Hematopoietic multipotent progenitor cell (in vitro differentiated cells): ENCODE measurements around the gene CACUL1. TPM values are rescaled to one million over a fixed set of nuclear protein-coding genes. Genes with fewer than 3 reads are reported as not detected.

Experiments used
- DNase-seq, 3 donors: peaks; one replicate each; pipeline ENCODE4 v3.0.0-alpha.2; 2011 to 2015; ENCODE audit warnings: low read depth in 2 of 3, low spot score in 2 of 3
- total RNA-seq: library from RNA; depleted of rRNA; stranded (reverse); fragments of >200 nt; gene quantifications from one replicate; pipeline ENCODE4 v1.2.3, GENCODE V29; 2012

Gene CACUL1
- total RNA-seq, 1 donor = 15.3 TPM

- DNase-seq = no peak
Observed at GRCh38 chr10:118735294-118735693, 19.5 kb downstream of the CACUL1 start.

- peak in 1 of 3 donors; percentile 20 for DNase-seq
Observed at GRCh38 chr10:118734475-118734874, 20.3 kb downstream of the CACUL1 start.

DNA sequence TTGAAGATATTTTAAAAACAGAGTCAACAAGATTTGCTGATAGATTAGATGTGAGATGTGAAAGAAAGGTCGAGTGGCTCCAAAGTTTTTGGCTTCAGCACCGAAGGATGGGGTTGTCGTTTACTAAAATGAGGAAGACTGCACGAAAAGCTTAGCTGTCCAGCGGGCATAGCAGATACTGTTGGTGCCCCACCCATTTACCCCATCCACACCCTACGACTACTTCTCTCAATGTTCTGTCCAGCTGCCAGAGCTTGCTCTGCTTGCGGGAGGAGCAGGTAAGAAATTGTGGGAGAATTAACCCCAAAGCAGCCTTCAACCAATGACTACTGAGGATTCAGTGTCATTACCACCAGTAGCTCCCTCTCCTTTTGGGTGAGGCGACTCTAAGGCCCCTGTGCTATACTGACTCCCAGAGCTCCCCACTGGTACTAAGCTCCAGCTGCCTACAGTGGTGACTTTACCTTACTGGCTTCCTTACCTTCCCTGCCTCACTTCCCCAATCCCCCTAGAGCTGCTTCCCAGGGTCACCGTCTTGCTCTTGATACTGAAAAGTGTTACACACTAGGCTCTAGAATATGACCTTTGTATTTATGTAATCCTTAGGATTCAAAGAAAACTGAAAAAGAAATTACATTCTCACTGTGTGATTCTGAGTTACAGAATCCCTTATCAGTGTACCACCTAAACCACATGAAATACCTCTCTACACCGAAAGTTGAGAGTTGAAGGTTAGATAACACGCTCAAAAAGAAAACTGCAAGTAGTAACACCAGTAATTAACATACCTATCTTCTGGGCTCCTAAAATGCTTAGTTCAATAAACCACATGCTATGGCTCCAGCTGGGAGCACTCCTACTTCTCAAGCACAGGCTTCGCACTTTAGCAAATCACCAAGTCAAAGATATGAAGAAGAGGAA, 22.3 kb downstream of the CACUL1 start:
- DNase-seq = no peak

DNA sequence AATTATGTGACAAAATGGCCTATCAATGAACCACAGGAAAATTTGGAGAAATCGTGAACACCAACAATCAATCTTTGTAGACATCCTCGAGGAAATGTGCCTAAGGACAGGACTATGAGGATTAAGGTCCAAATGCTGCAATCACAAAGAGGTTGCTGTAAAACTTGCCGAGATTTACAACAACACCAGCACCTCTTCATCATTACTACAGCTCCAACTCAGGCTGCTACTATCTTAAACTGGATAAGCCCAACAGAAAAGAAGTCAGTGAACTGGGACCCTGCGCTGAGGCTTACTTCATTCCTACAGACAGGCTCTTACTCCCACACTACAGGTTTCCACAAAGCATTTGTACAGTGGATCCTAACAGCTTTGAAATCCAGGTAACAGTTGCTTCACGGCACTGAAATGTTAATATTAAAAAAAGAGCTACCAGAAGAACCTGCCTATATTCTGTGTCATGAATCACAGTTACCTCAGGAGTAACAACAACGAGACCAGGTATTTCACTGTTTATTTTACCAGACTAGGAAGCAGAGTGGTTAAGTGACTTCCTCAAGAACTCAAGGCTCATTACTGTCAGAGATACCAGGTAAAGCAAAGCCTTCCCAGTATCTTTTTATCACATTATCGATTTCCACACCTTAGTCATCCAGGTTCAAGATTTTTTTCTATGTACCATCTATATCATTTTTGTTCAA, 23.9 kb downstream of the CACUL1 start:
- no peak for DNase-seq

- DNase-seq = peak in 2 of 3 donors; percentile 60 to 75
Observed at GRCh38 chr10:118729641-118730258, 25.0 kb downstream of the CACUL1 start.

GRCh38 chr10:118729200-118729599, 25.6 kb downstream of the CACUL1 start:
- DNase-seq = no peak

- DNase-seq = no peak
Observed at GRCh38 chr10:118725886-118726500, 28.8 kb downstream of the CACUL1 start.

DNA sequence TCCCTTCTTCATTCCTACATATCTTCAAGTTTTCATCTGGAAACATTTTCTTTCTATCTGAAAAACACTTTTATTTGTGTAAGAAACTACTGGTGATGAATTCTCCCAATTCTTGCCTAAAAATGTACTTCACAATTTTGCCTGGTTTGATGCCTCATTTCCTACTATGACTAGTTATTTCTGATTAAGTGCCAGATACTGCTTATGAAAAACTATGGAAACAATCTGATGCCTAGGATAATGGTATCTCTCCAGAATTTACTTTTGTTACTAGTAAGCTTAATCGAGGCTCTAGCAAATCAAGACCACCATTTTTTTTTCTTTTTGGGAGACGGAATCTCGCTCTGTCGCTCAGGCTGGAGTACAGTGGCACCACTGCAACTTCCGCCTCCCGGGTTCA, 31.3 kb downstream of the CACUL1 start:
- DNase-seq = no peak

- DNase-seq = no peak
Observed at GRCh38 chr10:118721539-118721876, 33.3 kb downstream of the CACUL1 start.

GRCh38 chr10:118720685-118721538, 33.9 kb downstream of the CACUL1 start:
- peak; percentile 42 to 72 (median 53) for DNase-seq

DNA sequence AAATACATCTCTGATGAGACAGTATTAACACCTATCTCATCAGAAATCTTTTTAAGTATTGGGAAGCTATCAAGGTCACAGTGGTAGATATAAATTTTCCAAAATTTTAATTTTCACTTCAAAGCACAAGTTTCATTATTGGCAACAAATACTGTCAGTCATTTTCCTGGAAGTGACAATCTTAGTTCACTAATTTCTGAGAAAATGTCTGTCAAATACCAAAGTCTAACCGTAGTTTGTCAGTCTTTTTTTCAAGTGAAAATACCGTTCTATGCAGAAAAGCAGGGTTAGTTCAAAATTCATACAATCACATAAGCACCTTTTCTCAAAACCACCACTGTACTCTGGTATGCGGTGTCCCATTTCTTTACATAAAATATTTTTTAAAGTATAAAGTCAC, 40.4 kb downstream of the CACUL1 start:
- DNase-seq = no peak

DNA sequence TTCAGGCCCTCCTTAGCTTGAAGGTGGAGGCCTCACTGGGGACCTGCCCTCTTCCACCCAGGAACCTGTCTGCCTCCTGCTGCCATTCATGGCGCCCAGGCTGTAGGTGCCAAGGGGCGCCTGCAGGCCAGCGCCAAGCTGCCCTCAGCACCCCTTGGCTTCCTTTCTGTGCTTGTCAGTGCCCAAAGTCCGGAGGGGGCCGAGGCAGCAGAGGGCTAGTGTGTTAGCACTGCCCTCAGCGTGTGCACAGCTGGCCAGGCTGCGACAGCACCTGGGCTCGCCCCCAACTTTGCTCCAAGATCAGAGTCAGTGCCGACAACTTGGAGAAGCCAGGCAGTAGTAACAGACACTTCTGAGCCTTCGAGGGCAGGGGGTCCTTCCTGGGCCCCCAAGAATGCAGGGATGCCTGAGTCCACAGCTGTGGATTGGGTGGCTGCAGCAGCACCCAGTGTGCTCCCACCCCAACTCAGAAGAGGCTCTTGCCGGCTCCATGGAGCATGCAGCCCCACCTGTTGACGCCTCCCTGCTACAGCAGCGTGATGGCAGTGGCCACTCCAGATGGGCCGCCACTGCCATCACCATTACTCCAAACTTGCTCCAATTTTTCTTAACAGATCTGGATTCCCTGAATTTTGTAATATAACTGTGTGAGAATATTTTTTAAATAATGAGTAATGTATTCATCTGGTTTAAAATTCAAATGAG, 41.7 kb downstream of the CACUL1 start:
- DNase-seq = no peak

- DNase-seq = no peak
Observed at GRCh38 chr10:118712080-118712479, 42.7 kb downstream of the CACUL1 start.

DNA sequence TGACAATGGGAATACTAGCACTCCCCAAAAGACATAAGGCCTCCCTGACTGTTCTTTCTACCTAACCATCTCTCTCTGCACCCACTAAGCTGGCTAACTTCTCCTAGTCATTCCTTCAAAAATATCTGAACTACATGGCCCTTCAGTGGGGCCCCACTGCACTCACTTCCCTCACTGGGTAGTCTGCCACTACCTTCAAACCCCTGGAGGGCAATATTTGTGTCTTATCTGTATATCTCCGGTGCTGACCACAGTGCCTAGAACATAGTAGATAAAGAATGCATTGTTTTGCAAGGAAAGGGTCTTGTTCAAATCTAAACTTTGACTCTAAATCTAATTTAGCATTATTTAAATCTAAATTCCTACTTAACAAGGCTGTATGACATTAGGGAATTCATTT, 44.3 kb downstream of the CACUL1 start:
- DNase-seq = no peak

DNA sequence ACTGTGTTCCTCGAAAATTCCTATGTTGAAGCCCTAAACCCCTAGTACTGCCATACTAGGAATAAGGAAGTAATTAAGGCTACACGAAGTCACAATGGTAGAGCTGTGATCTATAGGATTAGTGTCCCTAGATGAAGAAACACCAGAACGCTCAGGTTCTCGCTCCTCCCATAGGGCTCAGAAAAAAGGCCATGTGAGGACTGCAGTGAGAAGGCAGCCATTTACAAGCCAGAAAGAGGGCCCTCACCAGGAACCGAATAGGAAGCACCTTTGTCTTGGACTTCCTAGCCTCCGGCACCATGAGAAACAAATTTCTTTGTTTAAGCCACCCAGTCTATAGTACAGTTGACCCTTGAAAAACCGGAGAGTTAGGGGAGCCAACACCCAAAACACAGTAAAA, 46.2 kb downstream of the CACUL1 start:
- no peak for DNase-seq

GRCh38 chr10:118704711-118705110, 50.1 kb downstream of the CACUL1 start:
- no peak for DNase-seq

DNA sequence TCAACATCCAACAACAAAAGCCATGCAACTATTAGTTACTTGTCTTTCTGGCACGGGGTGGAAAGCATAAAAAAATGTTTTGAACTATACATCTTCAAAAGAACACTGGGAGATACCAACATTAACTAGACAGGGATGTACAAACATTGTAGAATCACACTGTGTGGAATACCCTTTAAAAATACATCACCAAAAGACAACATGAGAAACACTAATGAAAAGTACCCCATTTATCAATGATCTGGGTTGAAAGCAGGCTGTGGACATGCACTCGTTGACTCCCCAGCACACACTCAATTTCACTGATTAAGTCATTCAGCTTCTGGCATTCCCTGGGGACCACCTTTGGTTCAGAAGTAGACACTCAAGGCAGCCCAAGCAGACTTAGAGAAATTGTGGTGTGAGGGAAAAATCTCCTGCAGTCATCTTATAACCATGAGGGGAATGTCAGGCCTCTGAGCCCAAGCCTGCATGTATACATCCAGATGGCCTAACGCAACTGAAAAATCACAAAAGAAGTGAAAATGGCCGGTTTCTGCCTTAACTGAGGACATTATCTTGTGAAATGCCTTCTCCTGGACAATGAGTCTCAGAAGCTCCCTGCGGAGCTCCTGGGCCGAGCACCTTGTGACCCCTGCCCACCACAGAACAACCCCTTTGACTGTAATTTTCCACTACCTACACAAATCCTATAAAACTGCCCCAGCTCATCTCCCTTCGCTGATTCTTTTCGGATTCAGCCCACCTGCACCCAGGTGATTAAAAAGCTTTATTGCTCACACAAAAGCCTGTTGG, 53.0 kb downstream of the CACUL1 start:
- DNase-seq = no peak

DNA sequence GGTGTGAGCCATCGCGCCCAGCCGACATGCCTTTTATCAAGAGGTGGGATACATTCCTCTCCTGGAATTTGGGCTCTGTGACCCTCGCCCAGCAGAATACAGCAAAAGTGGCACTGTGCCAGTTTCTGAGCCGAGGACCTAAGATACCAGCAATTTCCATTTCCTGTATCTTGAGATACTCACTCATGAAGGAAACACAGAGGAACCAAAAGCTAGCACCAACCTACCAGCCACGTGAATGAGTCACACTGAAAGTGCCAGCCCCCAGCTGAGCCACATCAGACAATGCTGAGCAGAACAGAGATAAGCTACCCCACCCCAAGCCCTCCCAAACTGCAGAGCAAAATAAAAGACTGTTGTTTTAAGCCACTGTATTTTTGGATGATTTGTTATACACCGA, 56.3 kb downstream of the CACUL1 start:
- DNase-seq = peak; percentile 47 to 59 (median 53)

- DNase-seq = no peak
Observed at GRCh38 chr10:118694848-118695247, 59.9 kb downstream of the CACUL1 start.
